Activated naive CD8-positive, alpha-beta T cell treated with anti-CD3 and anti-CD28 coated beads, Interleukin-2, amount 50 U/mL, for 16 hours (primary cell): ENCODE measurements around the gene UAP1.

Experiments used
- DNase-seq: peaks from one replicate; pipeline ENCODE4 v3.0.0-alpha.2; 2020; ENCODE audit warnings: low read depth, low spot score

UAP1 gene

DNA sequence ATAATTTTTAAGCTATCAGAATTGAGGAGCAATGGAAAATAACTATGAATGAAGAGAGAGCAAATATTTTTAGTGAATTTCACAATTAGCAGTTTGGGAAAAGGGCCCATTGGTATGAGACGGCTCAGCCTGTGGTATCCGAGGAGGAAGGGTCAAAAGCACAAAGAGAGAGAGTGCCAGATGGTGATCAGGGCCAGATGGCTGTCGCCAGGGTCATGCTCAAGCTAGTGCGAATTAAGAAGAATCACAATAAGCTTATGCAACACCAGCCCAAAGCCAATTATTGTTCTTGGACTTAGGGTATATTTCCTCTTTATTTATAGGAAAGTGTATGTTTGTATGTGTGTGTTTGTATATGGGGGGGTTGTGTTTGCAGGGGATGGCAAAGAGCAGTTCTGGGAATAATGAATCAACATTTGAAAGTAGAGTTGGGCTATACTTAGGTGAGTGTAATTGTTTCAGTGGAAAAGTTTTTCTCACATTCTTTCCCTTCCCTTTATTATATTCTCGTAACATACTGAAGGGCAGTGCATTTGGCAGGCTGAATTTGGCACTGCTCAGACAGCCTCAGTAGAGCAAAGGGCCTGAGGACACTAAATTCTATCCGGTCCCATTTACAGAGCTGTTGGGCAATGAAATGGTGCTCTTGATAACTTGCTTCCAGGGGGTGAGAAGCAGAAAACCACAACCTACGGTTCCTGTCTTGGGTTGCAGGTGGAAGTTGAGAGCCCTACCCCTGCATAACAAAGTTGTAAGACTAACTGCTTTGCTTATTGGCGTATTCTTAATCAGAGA, 51.3 kb downstream of the UAP1 start:
- no peak for DNase-seq

DNA sequence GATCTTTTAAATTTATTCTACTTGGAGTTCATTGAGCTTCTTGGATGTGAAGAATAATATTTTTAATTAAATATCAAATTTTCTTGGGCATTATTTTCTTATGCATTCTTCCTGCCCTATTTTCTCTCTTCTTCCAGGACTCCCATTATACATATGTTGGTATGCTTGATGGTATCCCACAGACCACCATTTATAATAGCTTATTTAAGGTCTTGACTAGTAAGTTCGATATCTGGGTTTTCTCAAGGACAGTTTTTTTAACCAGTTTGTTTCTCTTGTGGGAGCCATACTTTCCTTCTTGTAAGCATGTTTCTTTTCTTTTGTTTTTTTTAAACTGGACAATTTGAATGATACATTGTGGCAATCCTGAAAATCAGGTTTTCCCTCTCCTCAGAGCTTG, 55.3 kb downstream of the UAP1 start:
- DNase-seq = no peak

DNA sequence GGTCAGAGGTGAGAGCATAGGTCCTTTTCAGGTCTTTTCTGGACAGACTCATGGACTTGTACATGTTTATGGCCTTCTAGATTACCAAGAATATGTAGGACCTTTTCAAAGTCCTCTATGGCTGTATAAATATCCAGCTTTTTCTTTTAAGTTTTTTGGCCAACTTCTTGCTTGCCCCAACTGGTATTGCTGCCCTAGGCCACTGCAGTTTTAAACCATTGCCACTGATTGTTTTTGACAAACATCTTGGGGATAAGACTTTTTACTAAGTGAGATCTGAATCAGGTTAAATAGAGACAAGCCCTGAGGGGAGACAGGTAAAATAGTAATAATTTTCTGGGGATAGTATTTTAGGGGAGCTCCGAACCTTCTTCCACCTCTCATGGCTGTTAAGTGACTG, 56.0 kb downstream of the UAP1 start:
- no peak for DNase-seq

DNA sequence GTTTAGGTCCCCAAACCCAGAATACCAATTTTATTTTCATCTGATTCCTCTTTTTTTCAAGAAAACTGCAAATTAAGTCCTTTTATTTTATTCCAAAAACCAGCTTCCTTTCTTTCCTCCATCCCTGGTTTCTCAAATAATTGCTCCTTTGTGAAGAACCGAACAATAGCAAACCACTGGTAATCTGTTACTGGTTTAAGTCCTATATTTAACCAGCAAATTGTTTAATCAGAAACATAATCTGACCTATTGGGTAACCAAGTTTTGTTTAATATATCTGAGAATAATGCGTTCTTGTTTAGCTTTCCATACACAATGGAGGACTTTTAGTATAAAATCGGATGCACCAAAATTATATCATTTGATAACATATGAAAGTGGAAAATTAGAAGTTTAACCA, 57.6 kb downstream of the UAP1 start:
- DNase-seq = no peak

DNA sequence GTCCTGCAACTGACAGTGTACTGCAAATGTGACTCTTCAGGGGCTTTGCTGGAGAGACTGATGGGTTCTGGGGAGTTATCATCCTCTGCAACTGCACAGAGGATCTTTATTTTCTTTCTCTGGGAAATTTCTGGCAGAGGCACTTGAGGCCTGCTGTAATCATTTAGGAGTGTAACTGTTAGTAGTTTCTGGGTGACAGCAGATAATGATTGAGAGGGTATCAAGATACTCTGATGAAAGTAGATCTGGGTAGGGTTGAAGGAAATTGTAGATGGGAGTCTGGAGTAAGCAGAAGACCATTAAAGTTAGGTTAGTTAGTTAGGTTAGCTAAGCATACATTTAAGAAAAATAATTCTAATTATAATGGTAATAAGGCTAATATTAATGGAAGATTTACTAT, 59.7 kb downstream of the UAP1 start:
- no peak for DNase-seq

DNA sequence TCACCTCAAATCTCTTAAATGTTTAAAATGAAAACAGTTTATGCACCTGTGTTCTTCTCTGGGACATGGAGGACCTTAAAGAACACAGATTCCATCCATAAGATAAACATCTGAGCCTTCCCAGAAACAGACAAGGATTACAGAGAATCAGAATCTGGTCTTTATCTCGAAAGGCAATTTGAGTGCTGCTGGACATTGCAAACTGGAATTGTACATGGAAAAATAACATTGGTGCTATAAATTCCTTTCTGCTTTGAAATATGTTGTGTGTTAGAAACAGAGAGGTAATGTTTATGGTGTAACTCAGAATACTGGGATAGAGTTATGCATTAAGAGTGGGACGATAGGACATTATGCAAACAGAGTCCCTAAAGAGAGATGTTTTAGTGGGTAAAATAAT, 64.2 kb downstream of the UAP1 start:
- DNase-seq = no peak

DNA sequence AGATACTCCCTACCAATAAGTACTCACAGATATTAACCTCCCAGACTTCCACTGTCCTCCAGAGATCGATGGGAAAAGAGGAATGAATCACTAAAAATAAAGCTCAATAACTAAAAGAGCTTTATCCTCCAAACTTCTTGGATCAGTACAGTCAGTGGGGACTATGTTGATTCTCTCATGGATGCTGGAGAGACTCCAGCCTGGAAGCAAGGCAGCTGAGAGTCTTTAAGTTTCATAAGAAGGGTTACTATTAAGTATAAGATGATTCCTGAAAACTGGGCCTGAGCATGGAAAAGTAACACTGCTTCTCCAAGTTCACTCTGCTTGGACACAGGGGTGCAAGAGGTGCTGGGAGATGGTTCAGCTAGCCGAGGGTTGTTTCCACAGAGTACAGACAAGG, 64.6 kb downstream of the UAP1 start:
- no peak for DNase-seq

DNA sequence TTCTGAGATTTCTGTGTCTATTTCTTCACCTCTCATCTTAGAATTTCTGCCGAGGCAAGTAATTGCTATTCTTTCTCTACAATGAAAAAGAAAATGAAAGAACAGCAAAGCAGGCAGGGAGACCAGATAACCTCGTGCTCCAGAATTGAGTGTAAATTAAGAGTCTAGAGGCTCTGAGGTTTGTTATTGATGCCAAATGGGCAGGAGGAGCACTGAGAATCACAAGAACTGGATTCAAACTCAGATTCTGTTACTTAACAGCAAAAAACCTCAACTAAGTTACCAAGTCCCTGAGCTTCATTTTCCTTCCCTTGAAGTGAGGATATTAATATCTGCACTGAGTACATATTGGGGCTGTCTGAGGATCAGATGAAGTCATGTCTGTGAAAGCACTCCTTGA, 65.2 kb downstream of the UAP1 start:
- no peak for DNase-seq

DNA sequence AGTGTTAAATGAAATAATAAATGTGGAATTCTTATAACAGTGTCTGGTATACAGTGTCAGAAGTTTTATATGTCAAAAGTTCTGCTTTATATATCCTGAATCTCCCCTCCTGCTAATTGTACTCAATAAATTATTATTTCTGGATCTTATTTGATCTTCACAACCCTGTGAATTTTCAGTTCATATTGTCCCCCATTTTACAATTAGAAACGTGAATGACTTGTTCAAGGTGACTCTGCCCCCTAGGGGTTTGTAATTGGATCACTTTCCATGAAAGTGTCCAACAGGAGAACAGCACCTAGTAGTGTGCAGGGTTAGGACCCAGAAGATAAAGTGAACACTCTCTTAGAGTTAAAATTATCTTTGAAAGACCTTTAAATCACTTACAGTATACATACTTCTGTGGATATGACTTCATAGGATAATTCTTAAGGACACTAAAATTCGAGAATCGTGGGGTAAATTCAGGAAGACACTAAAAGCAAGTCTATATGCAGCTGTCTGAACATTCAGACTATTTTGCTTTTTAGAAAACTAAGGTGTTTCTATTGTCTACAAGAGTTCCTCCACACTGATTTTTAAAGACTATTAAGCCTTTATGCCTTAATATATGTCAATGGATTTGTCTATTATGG, 66.3 kb downstream of the UAP1 start:
- no peak for DNase-seq

DNA sequence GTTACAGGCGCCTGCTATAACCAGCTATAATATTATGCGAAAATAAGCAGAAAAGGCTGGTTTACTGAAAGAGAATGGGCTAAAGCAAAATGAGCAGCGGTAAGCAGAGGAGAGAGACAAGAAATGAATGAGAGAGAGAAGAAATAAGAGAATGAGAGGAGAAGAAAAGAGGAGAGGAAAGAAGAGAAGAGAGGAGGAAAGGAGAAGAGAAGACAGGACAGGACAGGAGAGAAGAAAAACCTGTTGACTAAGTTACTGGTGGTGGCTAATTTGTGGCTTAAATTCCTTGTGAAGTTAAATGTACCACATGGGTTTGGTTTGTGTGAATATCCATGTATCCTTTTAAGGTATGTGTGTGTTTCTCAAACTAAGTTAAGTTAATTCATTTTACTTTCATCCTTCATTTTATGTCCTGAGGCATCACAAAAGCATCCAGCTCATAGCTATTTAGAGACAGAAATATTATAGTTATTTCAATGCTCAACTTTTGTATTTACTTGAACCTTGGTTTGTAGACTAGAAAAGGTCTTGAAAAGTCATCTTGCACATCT, 67.6 kb downstream of the UAP1 start:
- DNase-seq = no peak

DNA sequence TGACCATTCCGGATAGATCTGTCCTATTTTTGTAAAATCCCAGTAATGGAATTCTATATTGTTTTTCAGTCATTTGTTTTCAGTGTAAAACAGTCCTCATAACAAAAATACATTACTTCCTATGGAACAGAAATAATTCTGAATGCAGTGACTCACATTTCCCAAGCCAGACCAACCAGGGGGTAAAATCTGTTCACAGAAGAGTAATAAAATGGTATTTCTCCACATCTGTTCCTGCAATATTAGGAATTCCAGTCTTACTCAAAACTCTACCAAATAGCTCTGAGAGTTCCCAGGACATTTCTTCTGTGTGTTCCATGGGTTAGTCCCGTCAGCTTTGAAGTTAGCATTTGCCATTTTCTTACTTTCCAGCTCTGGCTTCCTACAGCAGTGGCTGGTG, 68.1 kb downstream of the UAP1 start:
- no peak for DNase-seq

DNA sequence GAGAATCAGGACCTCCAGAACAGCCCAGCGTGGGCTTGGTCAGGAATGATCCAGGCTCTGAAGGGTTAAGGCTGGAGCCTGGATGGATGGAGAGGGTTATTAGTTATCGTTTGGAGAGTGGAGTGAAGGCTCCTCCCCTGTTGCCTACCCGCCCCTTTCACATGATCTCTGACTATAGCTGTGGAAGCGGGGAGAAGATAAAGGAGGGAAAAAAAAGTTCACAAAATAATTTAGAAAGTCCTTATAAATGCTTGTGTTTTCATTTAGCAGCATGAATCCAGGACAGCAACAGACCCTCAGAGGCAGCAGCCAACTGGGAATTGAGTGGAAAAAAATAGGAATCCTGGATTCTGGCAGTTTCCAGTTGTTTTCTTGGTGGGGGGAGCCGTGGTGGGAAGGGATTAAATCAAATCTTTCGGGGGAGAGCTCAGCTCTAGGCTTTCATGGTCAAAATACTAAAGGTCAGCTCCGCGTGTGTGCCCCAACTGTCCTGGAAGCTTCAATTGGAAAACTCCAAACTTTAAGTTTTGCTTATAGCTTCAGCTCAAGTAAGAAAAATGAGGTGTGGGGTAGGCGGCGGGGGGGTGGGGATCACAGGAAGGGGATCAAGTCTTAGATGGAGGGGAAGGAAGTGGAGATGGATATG, 70.1 kb downstream of the UAP1 start:
- no peak for DNase-seq

DNA sequence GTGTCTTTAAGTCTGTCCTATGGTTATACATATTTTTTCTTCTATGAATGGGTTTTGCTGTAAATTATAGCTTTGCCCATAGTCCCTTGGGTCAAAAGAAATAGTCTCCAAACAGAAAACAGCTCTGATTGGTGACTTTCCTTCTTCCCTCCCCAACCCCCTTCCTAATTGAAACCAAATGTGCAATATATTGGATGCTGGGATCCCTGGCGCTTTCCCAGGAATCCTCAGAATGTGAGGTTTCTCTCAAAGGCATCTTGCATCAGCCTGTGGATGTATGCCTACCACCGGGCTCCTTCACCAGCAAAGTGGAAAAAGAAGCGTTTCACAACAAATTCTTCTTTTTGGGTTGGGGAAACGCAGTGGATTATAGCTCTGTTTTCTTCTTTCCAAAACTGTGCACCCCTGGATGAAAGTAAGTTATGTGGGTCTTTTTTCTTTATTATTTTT, 70.7 kb downstream of the UAP1 start, which contains the start of gene DDR2:
Gene DDR2 (plus strand): TSS at position 248 of the 450 bp plus-strand sequence. CDS start 86,600 bp downstream, outside the sequence.
- no peak for DNase-seq

DNA sequence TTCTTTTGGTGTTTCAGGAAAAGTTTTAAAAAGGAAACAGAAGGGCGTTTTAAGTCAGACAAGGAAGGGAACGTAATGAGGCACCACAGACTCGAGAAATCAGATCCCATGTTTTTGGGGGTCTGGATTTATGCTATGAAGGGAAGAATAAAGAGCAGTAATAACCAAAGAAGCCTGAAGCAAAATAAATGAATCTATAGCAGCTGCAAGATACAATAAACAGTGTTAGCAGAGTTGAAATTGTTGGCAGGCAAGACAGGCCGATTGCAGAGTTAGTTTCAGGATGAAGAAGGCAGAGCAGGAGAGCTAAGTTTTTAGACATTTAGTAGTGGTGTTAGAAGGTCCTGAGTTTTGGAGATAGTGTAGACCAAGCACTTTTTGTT, 71.2 kb downstream of the UAP1 start:
- DNase-seq = no peak

DNA sequence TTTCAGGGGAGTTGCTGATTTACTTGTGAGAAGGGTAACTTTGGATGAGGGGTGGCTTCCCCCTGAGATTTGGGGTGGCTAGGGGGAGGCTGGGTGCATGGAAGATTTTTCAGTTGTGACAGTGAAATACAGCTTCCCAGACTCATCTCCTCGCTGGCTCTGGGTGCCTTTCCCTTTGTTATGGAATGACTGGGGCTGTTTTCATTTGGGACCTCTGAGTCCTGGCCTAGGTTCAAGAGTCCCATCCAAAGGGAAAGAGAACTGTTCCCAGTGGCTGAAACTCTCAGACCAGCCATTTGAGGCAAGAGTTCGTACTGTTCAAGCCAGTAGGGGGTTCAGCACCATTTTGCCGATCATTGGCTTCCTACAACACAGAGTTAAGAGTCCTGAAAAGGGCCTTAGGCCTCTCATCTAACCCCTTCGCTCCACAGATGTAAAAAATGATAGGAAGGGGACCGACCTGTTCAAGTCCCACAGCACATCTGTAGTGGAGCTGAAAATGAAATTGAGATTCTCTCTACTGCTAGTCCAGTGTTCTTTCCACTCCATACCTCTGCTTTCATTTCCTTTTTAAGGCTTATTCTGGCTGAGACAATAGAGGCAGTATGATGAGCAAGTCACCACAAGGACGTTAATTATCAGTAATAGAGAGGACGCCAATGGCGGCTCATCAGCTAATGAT, 71.7 kb downstream of the UAP1 start:
- DNase-seq = no peak

DNA sequence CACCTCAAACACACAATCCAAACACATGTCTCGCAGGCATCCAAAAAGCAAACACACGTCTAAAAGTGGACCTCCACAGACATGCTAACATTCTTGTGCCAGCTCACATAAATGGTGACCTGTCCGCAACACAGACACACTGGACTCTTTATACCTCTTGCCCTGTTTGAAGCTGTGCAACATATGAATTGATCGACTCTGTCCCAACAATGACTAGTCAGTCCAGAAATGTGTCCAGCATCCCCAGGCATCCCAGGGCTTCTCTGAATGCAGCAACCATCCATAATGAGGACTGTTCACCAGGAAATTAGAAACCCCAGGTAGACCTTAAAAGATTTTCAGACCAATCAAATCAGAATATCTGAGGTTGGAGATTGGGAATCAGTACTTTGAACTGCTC, 73.9 kb downstream of the UAP1 start:
- DNase-seq = no peak

DNA sequence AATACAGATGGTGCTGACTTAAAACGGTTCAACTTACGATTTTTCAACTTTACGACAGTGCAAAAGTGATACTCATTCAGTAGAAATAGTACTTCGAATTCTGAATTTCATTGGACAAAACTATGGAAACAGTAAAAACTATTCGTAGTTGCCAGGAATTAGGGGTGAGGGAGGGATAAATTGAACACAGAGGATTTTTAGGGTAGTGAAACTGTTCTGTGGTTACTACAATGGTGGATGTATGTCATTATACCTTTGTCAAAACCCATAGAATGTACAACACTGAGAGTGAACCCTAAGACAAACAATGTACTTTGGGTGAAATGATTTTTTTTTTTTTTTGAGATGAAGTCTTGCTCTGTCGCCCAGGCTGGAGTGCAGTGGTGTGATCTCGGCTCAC, 78.2 kb downstream of the UAP1 start:
- DNase-seq = no peak

DNA sequence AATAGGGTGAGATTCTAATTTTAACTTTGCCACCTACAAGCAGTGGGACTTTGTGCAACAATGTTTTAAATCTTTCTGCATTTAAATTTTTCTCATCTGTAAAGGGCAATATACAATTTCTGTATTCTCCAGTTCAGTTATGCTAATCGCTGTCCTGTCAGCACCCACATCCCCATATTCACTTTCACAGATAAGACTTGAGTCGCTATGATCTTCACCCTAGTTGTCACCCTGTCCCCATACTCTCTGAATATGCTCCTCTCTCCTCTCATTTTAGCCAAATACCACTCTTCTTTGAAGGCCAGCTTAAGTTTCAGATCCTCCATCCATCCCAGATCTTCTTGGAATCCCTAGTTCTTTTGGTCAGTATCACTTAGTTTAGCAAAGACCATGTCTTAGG, 79.6 kb downstream of the UAP1 start:
- DNase-seq = no peak

DNA sequence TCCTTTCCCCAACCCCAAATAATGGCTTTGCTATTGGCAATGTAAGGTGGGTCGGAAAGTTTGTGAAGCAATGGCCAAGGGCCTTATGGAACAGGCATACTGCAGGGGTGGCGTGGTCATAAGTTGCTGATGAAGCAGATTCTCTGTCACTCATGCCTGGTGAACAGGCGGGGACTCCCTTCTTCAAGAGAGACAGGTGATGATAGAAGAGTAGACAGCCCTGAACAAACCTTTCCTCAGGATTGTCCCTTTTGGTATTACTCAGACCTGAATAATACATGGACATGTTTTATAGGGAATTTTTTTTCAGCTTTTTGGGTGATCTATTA, 83.4 kb downstream of the UAP1 start:
- no peak for DNase-seq

DNA sequence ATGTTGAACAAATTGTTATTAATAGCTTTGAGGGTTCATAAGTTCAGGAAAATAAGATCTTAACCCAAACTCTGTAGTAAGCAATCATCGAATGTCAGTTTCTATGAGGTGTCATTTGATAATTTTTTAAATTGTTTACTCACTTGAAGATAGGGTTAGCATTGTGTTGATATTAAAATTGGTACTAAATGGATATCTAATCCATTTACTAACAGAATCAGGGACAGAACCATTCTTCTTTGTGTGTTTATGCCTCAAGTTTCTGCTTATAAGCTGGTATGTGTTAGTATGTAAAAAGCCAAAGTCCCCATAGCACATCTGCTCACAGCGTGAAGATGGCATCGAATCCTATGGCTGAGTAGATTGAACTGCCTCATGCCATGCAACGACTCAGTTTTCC, 84.1 kb downstream of the UAP1 start:
- DNase-seq = no peak

DNA sequence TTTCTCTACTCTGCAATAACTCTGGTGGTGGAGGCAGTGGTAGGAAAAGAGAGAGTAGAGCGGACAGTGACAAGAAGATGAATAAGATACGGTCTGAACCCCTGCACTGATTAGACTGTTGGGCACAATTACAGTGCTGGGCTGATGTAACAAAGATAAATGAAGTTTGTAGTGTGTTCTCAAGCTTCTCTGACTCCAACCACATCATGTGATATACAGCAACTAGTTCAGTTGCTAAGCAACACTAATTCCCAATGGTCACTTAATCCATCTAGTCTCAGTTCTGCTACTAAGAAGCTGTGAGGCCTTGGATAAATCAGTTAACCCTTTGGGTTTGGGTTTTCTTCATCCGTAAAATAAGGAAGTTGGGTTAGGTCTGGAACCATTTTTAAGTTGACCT, 88.1 kb downstream of the UAP1 start:
- no peak for DNase-seq
